Panc1 (cell line): Measurements from ENCODE around the gene ASIC3.

Experiments
- CTCF ChIP-seq: fragments of 450-650 bp; IDR thresholded peaks from 2 replicates; pipeline ENCODE4 v1.5.1; 2017; ENCODE audit warnings: mild to moderate bottlenecking
- SIN3A ChIP-seq: IDR thresholded peaks from 2 replicates; pipeline ENCODE4 v1.6.1; 2012; ENCODE audit warnings: low read depth, mild to moderate bottlenecking, low read length, moderate library complexity, borderline replicate concordance; ENCODE audit not compliant: insufficient read depth

GRCh38 chr7:151020231-151020630 lies 28.1 kb upstream of the ASIC3 start:
- TF ChIP-seq CTCF (no peak), SIN3A (no peak)
